GM12878 (cell line): ENCODE measurements around the gene BNIP1. TPM values are rescaled to one million over a fixed set of nuclear protein-coding genes. Genes with fewer than 3 reads are reported as not detected.

Experiments used
- ATAC-seq: fragments of 200-7000 bp; cut with Tn5 transposase; 3 replicates; pipeline ENCODE4 v1.9.1; 2020; ENCODE audit warnings: mild to moderate bottlenecking, moderate library complexity
- BruUV-seq: library from RNA; stranded (reverse); fragments of 400-500 nt; replicated peaks from 2 replicates; lab custom pipeline; 2021; lab: Mats Ljungman, UMichigan
- CTCF ChIA-PET: fragments of 300-600 bp; sonication (Branson Sonifier 250); formaldehyde crosslinking; extraction: SDS; loops from one replicate; lab custom pipeline; 2021; ENCODE audit warnings: inconsistent platforms; lab: Yijun Ruan, JAX
- POLR2A ChIA-PET: fragments of 350-600 bp; formaldehyde crosslinking; extraction: SDS; loops from one replicate; lab custom pipeline; 2021; ENCODE audit warnings: inconsistent platforms; lab: Charles Lee
- RAD21 ChIA-PET: fragments of 300-600 bp; sonication (Branson Sonifier 250); formaldehyde crosslinking; loops from one replicate; lab custom pipeline; 2023; ENCODE audit warnings: antibody characterized with exemption; ENCODE audit not compliant: unreplicated experiment; lab: Charles Lee
- SMC1A ChIA-PET: fragments of 300-600 bp; sonication (Branson Sonifier 250); formaldehyde crosslinking; loops from one replicate; lab custom pipeline; 2023; ENCODE audit not compliant: unreplicated experiment, uncharacterized antibody; lab: Charles Lee
- DNase-seq: peaks from one replicate; pipeline ENCODE4 v3.0.0-alpha.2; 2011; ENCODE audit warnings: low read depth, low spot score
- FAIRE-seq: peaks from 3 replicates; lab custom pipeline; 2011; peaks lifted over from hg19 to GRCh38; lab: Jason Lieb, UNC
- H2AFZ ChIP-seq: 2 replicates; pipeline ENCODE4 v1.6.0; 2011; ENCODE audit warnings: low read depth, low read length, control low read depth; ENCODE audit not compliant: control insufficient read depth
- H3K27ac ChIP-seq: 2 replicates; pipeline ENCODE4 v1.5.1; 2011; ENCODE audit warnings: control low read depth; ENCODE audit not compliant: control insufficient read depth, insufficient read depth
- H3K27me3 ChIP-seq, 2 experiments: replicated peaks in 1 of 2; 2 replicates each; pipeline versions ENCODE4 v1.6.0 to v1.6.1; 2011; ENCODE audit warnings: low read length in 1 of 2; ENCODE audit not compliant: control insufficient read depth in 2 of 2, insufficient read depth in 2 of 2
- H3K36me3 ChIP-seq, 2 experiments: 2 replicates each; pipeline ENCODE4 v1.5.1; 2011; ENCODE audit warnings: low read length in 1 of 2; ENCODE audit not compliant: control insufficient read depth in 2 of 2, insufficient read depth in 2 of 2
- H3K4me1 ChIP-seq: 2 replicates; pipeline ENCODE4 v1.6.1; 2011; ENCODE audit warnings: mild to moderate bottlenecking, low read length, moderate library complexity, mixed read lengths; ENCODE audit not compliant: control insufficient read depth, insufficient read depth
- H3K4me2 ChIP-seq: 2 replicates; pipeline ENCODE4 v1.6.0; 2011; ENCODE audit warnings: control low read depth; ENCODE audit not compliant: control insufficient read depth, insufficient read depth
- H3K4me3 ChIP-seq: fragments of 200-600 bp; sonication (generic); 2 replicates; pipeline ENCODE4 v1.5.1; 2016
- H3K79me2 ChIP-seq: 2 replicates; pipeline ENCODE4 v1.6.0; 2011; ENCODE audit warnings: low read length; ENCODE audit not compliant: control insufficient read depth, insufficient read depth
- H3K9ac ChIP-seq: 2 replicates; pipeline ENCODE4 v1.8.0; 2011; ENCODE audit warnings: low read length, control low read depth, mixed read lengths; ENCODE audit not compliant: control insufficient read depth, insufficient read depth
- H3K9me3 ChIP-seq: replicated peaks from 3 replicates; pipeline ENCODE4 v1.5.1; 2011; ENCODE audit warnings: mild to moderate bottlenecking, low read length; ENCODE audit not compliant: control insufficient read depth, insufficient read depth
- H4K20me1 ChIP-seq: 2 replicates; pipeline ENCODE4 v1.6.0; 2011; ENCODE audit not compliant: control insufficient read depth, insufficient read depth
- CTCF ChIP-seq, 3 experiments: IDR thresholded peaks in 2 of 3; conservative IDR thresholded peaks in 1 of 3; 2 replicates each; pipeline ENCODE4 v1.5.1; 2011; ENCODE audit warnings: low read depth in 3 of 3, low read length in 3 of 3, mild to moderate bottlenecking in 3 of 3, control low read depth in 2 of 3, moderate library complexity in 2 of 3, inconsistent platforms in 1 of 3, mixed read lengths in 1 of 3; ENCODE audit not compliant: control insufficient read depth in 2 of 3, insufficient read depth in 1 of 3; ENCODE audit errors: extremely low read depth in 1 of 3
- JUNB ChIP-seq: IDR thresholded peaks from 2 replicates; pipeline ENCODE4 v1.6.1; 2016; ENCODE audit warnings: antibody characterized with exemption, mild to moderate bottlenecking
- RAD21 ChIP-seq: IDR thresholded peaks from 2 replicates; pipeline ENCODE4 v1.6.1; 2011; ENCODE audit warnings: mild to moderate bottlenecking, low read depth, low read length, moderate library complexity; ENCODE audit not compliant: insufficient read depth
- RCOR1 ChIP-seq: conservative IDR thresholded peaks from 2 replicates; pipeline ENCODE4 v1.6.1; 2012; ENCODE audit warnings: low read depth, low read length, improper control_type of control experiment
- SMARCA5 ChIP-seq: fragments of 450-650 bp; IDR thresholded peaks from 2 replicates; pipeline ENCODE4 v1.6.1; 2017; ENCODE audit warnings: mild to moderate bottlenecking
- SMC3 ChIP-seq: IDR thresholded peaks from 2 replicates; pipeline ENCODE4 v1.6.1; 2011; ENCODE audit warnings: low read length, improper control_type of control experiment, borderline replicate concordance
- WGBS: methylation state at CpG from one replicate; pipeline ENCODE4 v1.1.6; 2016; ENCODE audit warnings: low lambda C conversion rate; ENCODE audit not compliant: insufficient replicate concordance, insufficient coverage; ENCODE audit errors: missing lambda C conversion rate; 5-methylcytosine and 5-hydroxymethylcytosine counted together
- in situ Hi-C: fragments of 300-500 bp; cut with MboI; formaldehyde crosslinking; loops from 9 replicates; pipeline ENCODE4 v1.14.3; 2018; ENCODE audit warnings: mixed read lengths
- intact Hi-C: fragments of 100-400 bp; cut with micrococcal nuclease; formaldehyde crosslinking; loops from one replicate; pipeline ENCODE4 v1.14.2; 2022; ENCODE audit not compliant: unreplicated experiment
- polyA plus RNA-seq, 11 experiments: library from polyadenylated mRNA; depleted of rRNA in 4 of 11; unstranded in 6 of 11; stranded (reverse) in 5 of 11; fragments of >200 nt; fragmentation: Nextera tagmentation in 4 of 11; fragmentation: Illumina TruSeq in 1 of 11; extraction: Ambion mirVana in 4 of 11; extraction: Trizol in 1 of 11; gene quantifications; 1 replicate in 1 of 11; 2 replicates in 10 of 11; pipeline versions ENCODE4 v1.2.1 to v1.2.3, GENCODE V29; 2011 to 2016; ENCODE audit warnings: inconsistent platforms in 2 of 11, missing spikeins in 2 of 11, low read depth in 1 of 11
- total RNA-seq, 4 experiments: library from RNA; depleted of rRNA in 3 of 4; stranded (reverse); fragments of >200 nt in 3 of 4; fragmentation: Illumina TruSeq in 1 of 4; extraction: Trizol in 1 of 4; gene quantifications; 2 replicates each; pipeline versions ENCODE4 v1.2.1 to v1.2.3, GENCODE V29; 2013 to 2021
- TF ChIP-seq, protein P1 (sequence below): fragments of 450-650 bp; IDR thresholded peaks from 2 replicates; pipeline ENCODE4 v1.6.1; 2016; ENCODE audit warnings: mild to moderate bottlenecking

BNIP1 gene
- total and polyA plus RNA-seq, 10 of the 15 experiments (the other 5 are each of a cell fraction or from before 2014, with no cell fraction given), result 20.5 to 62.5 (median 27.4) TPM

GRCh38 chr5:173204185-173204979 lies 60.1 kb downstream of the BNIP1 start:
- in situ Hi-C loops (loop anchor here (5.0 kb wide), 1 partner anchor 222 kb away; the partner anchor contains the start of gene ATP6V0E1), intact Hi-C loops (loop anchor here (1.0 to 10.0 kb wide), 2 partner anchors 226 to 490 kb away; no protein-coding TSS in a partner anchor)
- CTCF ChIA-PET, result interaction anchor here (0.7 to 1.7 kb wide), 4 partner anchors 14 to 490 kb away, joined by 3 to 7 read pairs (median 3); no protein-coding TSS in a partner anchor
- Histone ChIP-seq H4K20me1 (no peaks in the 10 kb centered on the region), H3K4me1 (no peaks in the 10 kb centered on the region), H2AFZ (no peak overlapping the region), H3K4me2 (no peak overlapping the region), H3K36me3 (no peaks in the 10 kb centered on the region), H3K9ac (no peak overlapping the region), H3K9me3 (no peaks in the 10 kb centered on the region; the same call in 2 of the 3 replicates), H3K27me3 (no peaks in the 10 kb centered on the region), H3K79me2 (no peaks in the 10 kb centered on the region), H3K4me3 (no peak overlapping the region), H3K27ac (no peak overlapping the region)
- SMC1A ChIA-PET, result interaction anchor here (0.7 to 1.0 kb wide), 2 partner anchors 223 to 227 kb away, joined by 4 read pairs; no protein-coding TSS in a partner anchor
- FAIRE-seq (no peak), DNase-seq (no peak), ATAC-seq (peak; percentile 63)
- POLR2A ChIA-PET, result no interaction called here
- TF ChIP-seq SMARCA5 (peak; percentile 80), CTCF (IDR thresholded peaks at IDR 0.05 in 2 of 3, conservative IDR thresholded peaks at IDR 0.05 in 1 of 3; ENCODE audit: control insufficient read depth in 2 of 3, extremely low read depth in 1 of 3, insufficient read depth in 1 of 3, low read depth in 3 of 3, low read length in 3 of 3) (peak; percentile 42 to 60 (median 52); a peak in 5 of 6 replicates), RCOR1 (no peak), RAD21 (peak; percentile 73), JUNB (no peak), SMC3 (peak; percentile 67; the same call in 1 of the 2 replicates)
- TF ChIP-seq, protein P1, sequence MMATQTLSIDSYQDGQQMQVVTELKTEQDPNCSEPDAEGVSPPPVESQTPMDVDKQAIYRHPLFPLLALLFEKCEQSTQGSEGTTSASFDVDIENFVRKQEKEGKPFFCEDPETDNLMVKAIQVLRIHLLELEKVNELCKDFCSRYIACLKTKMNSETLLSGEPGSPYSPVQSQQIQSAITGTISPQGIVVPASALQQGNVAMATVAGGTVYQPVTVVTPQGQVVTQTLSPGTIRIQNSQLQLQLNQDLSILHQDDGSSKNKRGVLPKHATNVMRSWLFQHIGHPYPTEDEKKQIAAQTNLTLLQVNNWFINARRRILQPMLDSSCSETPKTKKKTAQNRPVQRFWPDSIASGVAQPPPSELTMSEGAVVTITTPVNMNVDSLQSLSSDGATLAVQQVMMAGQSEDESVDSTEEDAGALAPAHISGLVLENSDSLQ, result 0 out of 2 replicates have a peak, but pooled peaks have one; percentile 19
- RAD21 ChIA-PET, result interaction anchor here (1.0 kb wide), 1 partner anchor 9 kb away, joined by 4 read pairs; no protein-coding TSS in a partner anchor
- 53% methylated on average over 6 of the region's 6 CpGs for WGBS
- no TSS peak for BruUV-seq
